GM10248 (cell line): ENCODE data around the gene RMC1.

Experiments used
- CTCF ChIA-PET: fragments of 300-600 bp; sonication (Branson Sonifier 250); formaldehyde crosslinking; extraction: SDS; loops from one replicate; lab custom pipeline; 2021; ENCODE audit warnings: antibody characterized with exemption; lab: Yijun Ruan, JAX
- POLR2A ChIA-PET: fragments of 350-650 bp; sonication (Branson Sonifier 250); formaldehyde crosslinking; extraction: SDS; loops from one replicate; lab custom pipeline; 2020; ENCODE audit warnings: antibody characterized with exemption; lab: Yijun Ruan, JAX
- DNase-seq: peaks from one replicate; pipeline ENCODE4 v3.0.0; 2012; ENCODE audit errors: extremely low spot score
- TF ChIP-seq, protein P1 (sequence below): IDR thresholded peaks from 2 replicates; pipeline ENCODE4 v1.5.1; 2012; ENCODE audit warnings: mild to moderate bottlenecking, low read depth; ENCODE audit errors: extremely low read depth, missing control alignments, control extremely low read depth

Gene RMC1

DNA sequence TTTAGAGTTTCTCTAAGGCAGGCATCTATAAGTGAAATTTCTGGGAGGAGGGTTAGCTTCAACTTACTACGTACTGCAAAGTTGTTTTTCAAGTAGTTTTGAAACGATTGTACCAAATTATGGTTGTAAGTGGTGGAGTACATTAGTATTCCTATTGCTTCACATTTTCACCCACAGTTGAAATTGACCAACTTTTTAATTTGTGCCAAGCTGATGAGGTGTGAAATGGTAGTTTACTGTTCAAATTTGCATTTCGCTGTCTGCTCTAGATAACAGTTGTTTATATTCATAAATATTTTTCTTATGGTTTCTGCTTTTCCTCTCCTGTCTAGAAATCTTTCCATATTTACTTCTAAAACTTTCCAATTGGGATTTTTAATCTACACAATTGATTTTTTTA is 64.4 kb downstream of the RMC1 start:
- TF ChIP-seq, protein P1, sequence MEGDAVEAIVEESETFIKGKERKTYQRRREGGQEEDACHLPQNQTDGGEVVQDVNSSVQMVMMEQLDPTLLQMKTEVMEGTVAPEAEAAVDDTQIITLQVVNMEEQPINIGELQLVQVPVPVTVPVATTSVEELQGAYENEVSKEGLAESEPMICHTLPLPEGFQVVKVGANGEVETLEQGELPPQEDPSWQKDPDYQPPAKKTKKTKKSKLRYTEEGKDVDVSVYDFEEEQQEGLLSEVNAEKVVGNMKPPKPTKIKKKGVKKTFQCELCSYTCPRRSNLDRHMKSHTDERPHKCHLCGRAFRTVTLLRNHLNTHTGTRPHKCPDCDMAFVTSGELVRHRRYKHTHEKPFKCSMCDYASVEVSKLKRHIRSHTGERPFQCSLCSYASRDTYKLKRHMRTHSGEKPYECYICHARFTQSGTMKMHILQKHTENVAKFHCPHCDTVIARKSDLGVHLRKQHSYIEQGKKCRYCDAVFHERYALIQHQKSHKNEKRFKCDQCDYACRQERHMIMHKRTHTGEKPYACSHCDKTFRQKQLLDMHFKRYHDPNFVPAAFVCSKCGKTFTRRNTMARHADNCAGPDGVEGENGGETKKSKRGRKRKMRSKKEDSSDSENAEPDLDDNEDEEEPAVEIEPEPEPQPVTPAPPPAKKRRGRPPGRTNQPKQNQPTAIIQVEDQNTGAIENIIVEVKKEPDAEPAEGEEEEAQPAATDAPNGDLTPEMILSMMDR = no peak
- DNase-seq = no peak
- ChIA-PET POLR2A (no interaction called here), CTCF (interaction anchor here (1.6 kb wide), 1 partner anchor 18 kb away, joined by 4 read pairs; no protein-coding TSS in a partner anchor)

DNA sequence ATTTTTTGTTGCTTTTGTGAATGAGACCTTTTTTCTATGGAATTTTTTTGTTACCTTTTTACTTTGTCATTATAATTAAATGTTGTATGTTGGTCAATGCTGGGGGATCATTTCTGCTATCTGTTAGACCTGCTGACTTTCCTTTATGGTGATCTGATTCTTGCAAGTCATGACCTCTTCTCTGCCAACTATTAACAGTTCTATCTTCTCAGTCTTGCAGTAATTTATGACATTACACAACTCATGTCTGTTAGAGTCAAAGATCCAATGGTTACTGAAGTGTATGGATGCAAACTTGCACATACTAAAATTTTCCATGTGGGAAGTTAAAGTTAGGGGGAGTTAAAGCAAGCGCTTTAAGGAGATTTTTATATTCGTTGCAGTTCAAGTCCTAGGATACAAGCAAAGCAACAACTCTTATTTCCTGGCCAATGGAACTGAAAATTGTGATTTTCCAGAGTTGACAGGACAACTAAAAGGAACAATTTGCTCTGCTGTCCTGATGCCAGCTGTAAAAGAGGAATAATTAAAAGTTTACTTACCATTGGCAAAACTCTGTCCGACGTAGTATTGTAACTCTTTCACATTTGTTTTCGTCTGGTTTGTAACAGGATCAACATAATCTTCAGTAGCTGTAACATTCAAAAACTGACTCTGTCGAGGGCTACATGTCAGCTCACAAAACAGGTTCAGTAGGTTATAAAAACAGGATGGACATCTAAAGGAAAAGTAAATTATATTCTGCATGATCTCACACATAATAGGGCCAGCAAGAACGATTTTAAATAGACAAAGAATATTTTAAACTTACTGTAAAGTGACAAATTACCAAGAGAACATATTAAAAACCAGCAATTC is 65.2 kb downstream of the RMC1 start:
- POLR2A ChIA-PET = no interaction called here
- DNase-seq = no peak
- TF ChIP-seq, protein P1 = no peak
- CTCF ChIA-PET = interaction anchor here (1.6 to 4.1 kb wide), 3 partner anchors 17 to 51 kb away, joined by 4 to 10 read pairs (median 5); no protein-coding TSS in a partner anchor

DNA sequence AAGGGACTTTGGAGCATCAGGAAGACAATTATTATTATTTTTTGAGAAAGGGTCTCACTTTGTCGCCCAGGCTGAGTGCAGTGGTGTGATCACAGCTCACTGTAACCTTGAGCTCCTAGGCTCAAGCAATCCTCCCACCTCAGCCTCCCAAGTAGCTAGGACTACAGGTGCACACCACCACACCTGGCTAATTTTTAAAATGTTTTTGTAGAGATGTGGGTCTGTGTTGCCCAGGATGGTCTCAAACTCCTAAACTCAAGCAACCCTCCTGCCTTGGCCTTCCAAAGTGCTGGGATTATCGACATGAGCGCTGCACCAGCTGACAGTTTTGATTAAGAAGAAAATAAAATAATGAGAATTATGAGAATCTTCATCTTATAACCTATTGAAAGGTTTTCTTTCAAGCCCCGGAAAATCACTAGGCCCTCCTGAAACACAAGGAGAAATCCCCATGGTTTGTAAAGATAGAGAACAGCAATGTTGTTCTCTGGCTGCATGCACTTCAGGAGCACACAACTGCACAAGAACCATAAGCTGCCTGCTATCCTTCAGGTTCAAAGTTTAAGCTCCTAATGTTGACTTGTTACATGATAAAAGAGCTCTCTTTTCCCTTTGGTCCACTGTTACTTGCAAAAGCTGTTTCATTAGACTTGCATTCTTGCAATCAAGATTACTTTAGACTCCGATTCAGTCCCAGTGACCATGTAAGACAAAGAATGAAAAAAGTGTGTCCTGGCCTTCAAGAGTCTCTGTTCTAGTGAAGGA is 66.2 kb downstream of the RMC1 start:
- TF ChIP-seq, protein P1 = no peak
- ChIA-PET CTCF (interaction anchor here (0.7 to 4.1 kb wide), 5 partner anchors 9 to 52 kb away, joined by 3 to 10 read pairs (median 5); no protein-coding TSS in a partner anchor), POLR2A (no interaction called here)
- DNase-seq = no peak

DNA sequence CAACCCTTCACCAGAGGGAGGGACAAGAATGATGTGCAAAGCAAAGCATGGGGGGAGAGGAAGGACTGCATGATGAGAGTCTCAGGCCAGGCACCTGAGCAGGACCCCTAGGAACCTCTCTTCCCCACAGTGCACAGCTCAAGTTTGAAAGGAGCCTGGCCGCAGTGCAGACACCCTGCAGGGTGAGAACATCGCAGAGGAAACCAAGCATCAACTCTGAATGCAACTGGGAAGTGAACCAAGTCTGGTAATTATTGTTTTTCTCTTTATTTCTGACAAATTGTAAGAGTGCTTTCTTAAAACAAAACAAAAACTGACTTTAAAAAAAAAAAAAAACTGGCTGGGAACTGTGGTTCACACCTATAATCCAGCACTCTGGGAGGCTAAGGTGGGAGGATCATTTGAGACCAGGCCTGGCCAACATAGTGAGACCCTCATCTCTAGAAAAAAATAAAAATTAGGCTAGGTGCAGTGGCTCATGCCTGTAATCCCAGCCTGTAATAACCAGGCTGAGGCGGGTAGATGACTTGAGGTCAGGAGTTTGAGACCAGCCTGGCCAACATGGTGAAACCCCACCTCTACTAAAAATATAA is 67.7 kb downstream of the RMC1 start:
- no peak for DNase-seq
- TF ChIP-seq, protein P1 = no peak
- CTCF ChIA-PET = interaction anchor here (0.8 to 4.1 kb wide), 6 partner anchors 9 to 72 kb away, joined by 3 to 10 read pairs (median 4); no protein-coding TSS in a partner anchor
- POLR2A ChIA-PET = no interaction called here

DNA sequence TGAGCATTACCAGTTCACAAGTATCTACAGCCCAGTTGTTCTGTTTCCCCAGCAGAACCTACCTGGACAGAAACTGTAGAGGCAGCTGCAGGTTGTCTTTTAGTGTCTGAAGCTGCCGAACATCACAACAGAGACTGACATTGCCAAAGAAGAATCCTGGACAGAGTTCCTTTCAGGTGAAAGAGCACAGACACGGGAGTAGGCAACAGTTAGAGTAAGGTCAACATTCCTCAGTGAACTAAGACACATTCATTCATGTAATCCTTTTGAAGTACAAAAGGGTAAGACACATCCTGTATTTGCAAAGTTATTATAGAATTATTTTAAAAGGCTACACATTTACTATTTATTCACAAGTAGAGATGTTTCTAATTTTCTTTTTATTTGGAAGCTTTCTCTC is 68.7 kb downstream of the RMC1 start:
- ChIA-PET CTCF (interaction anchor here (0.8 to 4.1 kb wide), 5 partner anchors 10 to 55 kb away, joined by 3 to 10 read pairs (median 3); no protein-coding TSS in a partner anchor), POLR2A (no interaction called here)
- TF ChIP-seq, protein P1 = no peak
- DNase-seq = no peak

DNA sequence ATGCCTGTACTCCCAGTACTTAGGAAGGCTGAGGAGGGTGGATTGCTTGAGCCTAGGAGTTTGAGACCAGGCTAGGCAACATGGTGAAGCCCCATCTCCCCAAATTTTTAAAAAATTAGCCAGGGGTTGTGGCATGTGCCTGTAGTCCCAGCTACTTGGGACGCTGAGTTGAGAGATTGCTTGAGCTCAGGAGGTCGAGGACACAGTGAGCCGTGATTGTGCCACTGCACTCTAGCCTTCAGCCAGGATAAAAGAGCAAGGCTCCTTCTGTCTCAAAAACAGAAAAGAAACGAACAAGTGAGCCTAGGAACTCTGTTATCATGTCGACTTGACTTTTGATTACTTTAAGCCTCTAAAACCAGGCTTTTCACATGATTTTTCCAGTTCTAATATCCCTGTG is 69.3 kb downstream of the RMC1 start:
- ChIA-PET CTCF (interaction anchor here (1.0 to 1.4 kb wide), 3 partner anchors 13 to 49 kb away, joined by 3 to 4 read pairs (median 4); no protein-coding TSS in a partner anchor), POLR2A (no interaction called here)
- TF ChIP-seq, protein P1 = no peak
- no peak for DNase-seq
